Stimulated activated CD4-positive, alpha-beta T cell treated with anti-CD3 and anti-CD28 coated beads, Interleukin-4, amount 100 ng/mL, for 4 hours (primary cell): ENCODE measurements around the gene TMEM169.

ENCODE experiments used
- DNase-seq, 2 experiments: peaks; one replicate each; pipeline ENCODE4 v3.0.0-alpha.2; 2020

TMEM169 gene

GRCh38 chr2:216081487-216082116 is at the start of gene TMEM169, which contains the start of gene PECR:
Gene TMEM169 (plus strand): TSS chr2:216081919. CDS start chr2:216095964, 14,045 bp downstream.
Gene PECR (minus strand): TSS chr2:216081809. CDS start chr2:216081741, 68 bp downstream.
- DNase-seq = peak; percentile 64 to 74

- DNase-seq = no peak
These were observed 49.6 kb upstream of the TMEM169 start for GRCh38 chr2:216031960-216032689.

- no peak for DNase-seq
These were observed 48.3 kb upstream of the TMEM169 start for GRCh38 chr2:216033403-216033802.

GRCh38 chr2:216034065-216034464 is 47.7 kb upstream of the TMEM169 start:
- DNase-seq = peak; percentile 66 to 75

- DNase-seq = no peak
These were observed 41.8 kb upstream of the TMEM169 start for GRCh38 chr2:216039918-216040317.

- no peak for DNase-seq
These were observed 40.3 kb upstream of the TMEM169 start for GRCh38 chr2:216041438-216041837.

GRCh38 chr2:216043949-216044348 is 37.8 kb upstream of the TMEM169 start:
- DNase-seq = no peak

- DNase-seq = no peak
These were observed 36.7 kb upstream of the TMEM169 start for GRCh38 chr2:216044883-216045486.

GRCh38 chr2:216047397-216047796 is 34.3 kb upstream of the TMEM169 start:
- DNase-seq = no peak

- DNase-seq = no peak
These were observed 32.3 kb upstream of the TMEM169 start for GRCh38 chr2:216049452-216049851.

- DNase-seq = no peak
These were observed 30.4 kb upstream of the TMEM169 start for GRCh38 chr2:216051350-216051749.

GRCh38 chr2:216052420-216052819 is 29.3 kb upstream of the TMEM169 start:
- no peak for DNase-seq

GRCh38 chr2:216055680-216056079 is 26.0 kb upstream of the TMEM169 start:
- DNase-seq = no peak

- DNase-seq = no peak
These were observed 25.0 kb upstream of the TMEM169 start for GRCh38 chr2:216056739-216057138.

- DNase-seq = peak; percentile 31 to 51
These were observed 24.0 kb upstream of the TMEM169 start for GRCh38 chr2:216057688-216058193.

- no peak for DNase-seq
These were observed 22.4 kb upstream of the TMEM169 start for GRCh38 chr2:216059233-216059834.

GRCh38 chr2:216064014-216064630 is 17.6 kb upstream of the TMEM169 start:
- DNase-seq = no peak

- no peak for DNase-seq
These were observed 17.1 kb upstream of the TMEM169 start for GRCh38 chr2:216064665-216065064.

GRCh38 chr2:216066230-216066629 is 15.5 kb upstream of the TMEM169 start:
- DNase-seq = no peak

- DNase-seq = no peak
These were observed 12.7 kb upstream of the TMEM169 start for GRCh38 chr2:216069028-216069427.

- DNase-seq = no peak
These were observed 11.5 kb upstream of the TMEM169 start for GRCh38 chr2:216070195-216070594.

GRCh38 chr2:216071111-216071851 is 10.4 kb upstream of the TMEM169 start:
- DNase-seq = no peak
